Measurements from ENCODE around the gene PPARD. TPM values are rescaled to one million over a fixed set of nuclear protein-coding genes. Genes with fewer than 3 reads are reported as not detected.
"Not testable (repeated sequence)": the region's sequence is repeated elsewhere in the genome, so short reads cannot be mapped to it uniquely, and the experiment has no call there.

Gene PPARD
- total RNA-seq, 1 donor from 2014 or later = 9.9 TPM

DNA sequence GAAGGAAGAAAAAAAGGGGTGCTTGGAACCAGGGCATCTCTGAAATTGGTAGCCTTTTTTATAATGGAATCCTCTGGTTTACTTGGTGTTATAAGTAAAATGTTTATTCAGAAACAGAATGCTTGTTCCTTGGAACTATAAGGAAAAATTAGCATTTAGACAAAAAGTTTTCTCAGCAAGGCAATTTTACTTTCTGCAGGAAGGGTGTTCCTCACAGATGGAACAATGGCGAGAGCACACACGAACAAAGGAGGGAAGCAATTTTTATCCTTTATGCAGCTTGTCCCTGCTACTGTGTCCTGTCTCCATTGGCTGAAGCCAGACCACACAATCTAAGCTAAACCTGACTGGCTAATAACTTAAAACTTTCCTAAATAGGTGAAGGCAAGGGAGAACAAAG, 87.1 kb downstream of the PPARD start:
- Histone ChIP-seq H3K27me3 (ENCODE audit: insufficient read depth, low read length) (no peaks in the 10 kb centered on the region), H3K9me3 (ENCODE audit: insufficient read depth, low read depth, low read length) (peaks cover 9% of the 10 kb centered on the region), H3K36me3 (ENCODE audit: insufficient read depth, low read length) (peaks cover 3% of the 10 kb centered on the region), H4K20me1 (ENCODE audit: insufficient read depth, low read length) (no peaks in the 10 kb centered on the region), H2AFZ (ENCODE audit: low read depth, low read length) (no peak overlapping the region), H3K9ac (ENCODE audit: low read length) (no peak overlapping the region), H3K79me2 (ENCODE audit: insufficient read depth, low read length) (peaks cover 4% of the 10 kb centered on the region), H3K4me2 (ENCODE audit: low read length) (no peak overlapping the region), H3K4me1 (ENCODE audit: insufficient read depth, low read length) (peaks cover 46% of the 10 kb centered on the region), H3K4me3 (ENCODE audit: insufficient read depth, low read depth, low read length) (no peak overlapping the region), H3K27ac (ENCODE audit: low read depth, low read length) (no peak overlapping the region)
- no peak overlapping the region for H3K4me3 Mint-ChIP-seq (ENCODE audit: unreplicated experiment)
- H3K4me1 Mint-ChIP-seq (ENCODE audit: low read depth, unreplicated experiment) = peaks cover 11% of the 10 kb centered on the region
- TF ChIP-seq EZH2 (IDR thresholded peaks at IDR 0.05; ENCODE audit: insufficient read depth, low read length) (no peak), CTCF (IDR thresholded peaks at IDR 0.05; ENCODE audit: insufficient read depth, low read depth, low read length) (no peak)
- peaks cover 2% of the 10 kb centered on the region for H3K27me3 Mint-ChIP-seq (ENCODE audit: low read depth, unreplicated experiment)
- peaks cover 13% of the 10 kb centered on the region for H3K36me3 Mint-ChIP-seq (ENCODE audit: low read depth, unreplicated experiment)
- DNase-seq (ENCODE audit: low read depth) (no peak), FAIRE-seq (no peak)
- H3K9me3 Mint-ChIP-seq (ENCODE audit: unreplicated experiment) = peaks cover 15% of the 10 kb centered on the region
- no peak overlapping the region for H3K27ac Mint-ChIP-seq (ENCODE audit: unreplicated experiment)

- peaks cover 6% of the 10 kb centered on the region for H3K27me3 Mint-ChIP-seq (ENCODE audit: low read depth, unreplicated experiment)
- Histone ChIP-seq H3K79me2 (ENCODE audit: insufficient read depth, low read length) (no peaks in the 10 kb centered on the region), H3K4me1 (ENCODE audit: insufficient read depth, low read length) (peaks cover 19% of the 10 kb centered on the region), H3K9me3 (ENCODE audit: insufficient read depth, low read depth, low read length) (peaks cover 9% of the 10 kb centered on the region), H3K9ac (ENCODE audit: low read length) (no peak overlapping the region), H4K20me1 (ENCODE audit: insufficient read depth, low read length) (no peaks in the 10 kb centered on the region), H2AFZ (ENCODE audit: low read depth, low read length) (no peak overlapping the region), H3K36me3 (ENCODE audit: insufficient read depth, low read length) (no peaks in the 10 kb centered on the region), H3K4me2 (ENCODE audit: low read length) (no peak overlapping the region), H3K27ac (ENCODE audit: low read depth, low read length) (no peak overlapping the region), H3K27me3 (ENCODE audit: insufficient read depth, low read length) (no peaks in the 10 kb centered on the region), H3K4me3 (ENCODE audit: insufficient read depth, low read depth, low read length) (no peak overlapping the region)
- no peak overlapping the region for H3K27ac Mint-ChIP-seq (ENCODE audit: unreplicated experiment)
- no peak overlapping the region for H3K4me3 Mint-ChIP-seq (ENCODE audit: unreplicated experiment)
- peaks cover 7% of the 10 kb centered on the region for H3K36me3 Mint-ChIP-seq (ENCODE audit: low read depth, unreplicated experiment)
- TF ChIP-seq CTCF (IDR thresholded peaks at IDR 0.05; ENCODE audit: insufficient read depth, low read depth, low read length) (no peak), EZH2 (IDR thresholded peaks at IDR 0.05; ENCODE audit: insufficient read depth, low read length) (no peak)
- DNase-seq (ENCODE audit: low read depth) (no peak), FAIRE-seq (no peak)
- H3K4me1 Mint-ChIP-seq (ENCODE audit: low read depth, unreplicated experiment) = no peaks in the 10 kb centered on the region
- peaks cover 14% of the 10 kb centered on the region for H3K9me3 Mint-ChIP-seq (ENCODE audit: unreplicated experiment)
Observed at GRCh38 chr6:35432291-35432690, 89.9 kb downstream of the PPARD start.

GRCh38 chr6:35432702-35433101, 90.3 kb downstream of the PPARD start:
- H3K27me3 Mint-ChIP-seq (ENCODE audit: low read depth, unreplicated experiment); H3K36me3 Mint-ChIP-seq (ENCODE audit: low read depth, unreplicated experiment); H3K9me3 ChIP-seq (ENCODE audit: insufficient read depth, low read depth, low read length); H3K27ac Mint-ChIP-seq (ENCODE audit: unreplicated experiment); DNase-seq (ENCODE audit: low read depth); H3K4me2 ChIP-seq (ENCODE audit: low read length); FAIRE-seq; H3K9ac ChIP-seq (ENCODE audit: low read length); H3K79me2 ChIP-seq (ENCODE audit: insufficient read depth, low read length); H3K27ac ChIP-seq (ENCODE audit: low read depth, low read length); H3K4me3 Mint-ChIP-seq (ENCODE audit: unreplicated experiment); H3K4me3 ChIP-seq (ENCODE audit: insufficient read depth, low read depth, low read length); H4K20me1 ChIP-seq (ENCODE audit: insufficient read depth, low read length); H3K27me3 ChIP-seq (ENCODE audit: insufficient read depth, low read length); H3K4me1 Mint-ChIP-seq (ENCODE audit: low read depth, unreplicated experiment); H3K36me3 ChIP-seq (ENCODE audit: insufficient read depth, low read length); H2AFZ ChIP-seq (ENCODE audit: low read depth, low read length): not testable (repeated sequence)
- H3K9me3 Mint-ChIP-seq (ENCODE audit: unreplicated experiment) = peaks cover 14% of the 10 kb centered on the region
- peaks cover 15% of the 10 kb centered on the region for H3K4me1 ChIP-seq (ENCODE audit: insufficient read depth, low read length)
